Measurements from ENCODE around the gene MLXIPL.

- TF ChIP-seq POLR2A (IDR thresholded peaks at IDR 0.05; ENCODE audit: low read depth, low read length) (no peak), EZH2 (IDR thresholded peaks at IDR 0.05; ENCODE audit: borderline replicate concordance, low read depth, low read length, severe bottlenecking) (no peak)
These were observed 37.4 kb downstream of the MLXIPL start for GRCh38 chr7:73586911-73587310.

Measured in endothelial cell of umbilical vein (primary cell).